ENCODE measurements around the gene NUBP2.

The NUBP2 gene

DNA sequence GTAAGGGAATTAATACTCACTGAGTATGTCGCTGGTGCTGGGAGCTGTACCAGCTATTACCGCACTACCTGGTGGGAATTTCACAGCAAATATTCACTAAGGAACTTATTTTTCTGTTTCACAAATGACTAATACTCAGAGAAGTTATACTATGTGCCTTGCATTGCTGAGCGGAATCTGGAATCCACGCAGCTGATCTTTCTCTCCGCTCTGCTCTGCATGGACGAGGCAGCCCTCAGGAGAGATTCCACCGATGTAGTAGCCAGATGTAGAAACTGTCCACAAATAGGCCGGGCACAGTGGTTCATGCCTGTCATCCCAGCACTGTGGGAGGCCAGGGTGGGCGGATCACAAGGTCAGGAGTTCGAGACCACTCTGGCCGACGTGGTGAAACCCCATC, 28.6 kb upstream of the NUBP2 start:
- peaks cover 31% of the 10 kb centered on the region for H3K36me3 ChIP-seq
- no peak overlapping the region for H3K27ac ChIP-seq
- no peaks in the 10 kb centered on the region for H3K9me3 ChIP-seq (ENCODE audit: severe bottlenecking)
- no peak for DNase-seq
- TF ChIP-seq, protein P1, sequence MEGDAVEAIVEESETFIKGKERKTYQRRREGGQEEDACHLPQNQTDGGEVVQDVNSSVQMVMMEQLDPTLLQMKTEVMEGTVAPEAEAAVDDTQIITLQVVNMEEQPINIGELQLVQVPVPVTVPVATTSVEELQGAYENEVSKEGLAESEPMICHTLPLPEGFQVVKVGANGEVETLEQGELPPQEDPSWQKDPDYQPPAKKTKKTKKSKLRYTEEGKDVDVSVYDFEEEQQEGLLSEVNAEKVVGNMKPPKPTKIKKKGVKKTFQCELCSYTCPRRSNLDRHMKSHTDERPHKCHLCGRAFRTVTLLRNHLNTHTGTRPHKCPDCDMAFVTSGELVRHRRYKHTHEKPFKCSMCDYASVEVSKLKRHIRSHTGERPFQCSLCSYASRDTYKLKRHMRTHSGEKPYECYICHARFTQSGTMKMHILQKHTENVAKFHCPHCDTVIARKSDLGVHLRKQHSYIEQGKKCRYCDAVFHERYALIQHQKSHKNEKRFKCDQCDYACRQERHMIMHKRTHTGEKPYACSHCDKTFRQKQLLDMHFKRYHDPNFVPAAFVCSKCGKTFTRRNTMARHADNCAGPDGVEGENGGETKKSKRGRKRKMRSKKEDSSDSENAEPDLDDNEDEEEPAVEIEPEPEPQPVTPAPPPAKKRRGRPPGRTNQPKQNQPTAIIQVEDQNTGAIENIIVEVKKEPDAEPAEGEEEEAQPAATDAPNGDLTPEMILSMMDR (IDR thresholded peaks at IDR 0.05; ENCODE audit: low read depth, low read length), result no peak
- no peak overlapping the region for H3K4me3 ChIP-seq (ENCODE audit: low read depth, low read length)
- no peaks in the 10 kb centered on the region for H3K27me3 ChIP-seq (ENCODE audit: insufficient read depth, low read depth, severe bottlenecking)

DNA sequence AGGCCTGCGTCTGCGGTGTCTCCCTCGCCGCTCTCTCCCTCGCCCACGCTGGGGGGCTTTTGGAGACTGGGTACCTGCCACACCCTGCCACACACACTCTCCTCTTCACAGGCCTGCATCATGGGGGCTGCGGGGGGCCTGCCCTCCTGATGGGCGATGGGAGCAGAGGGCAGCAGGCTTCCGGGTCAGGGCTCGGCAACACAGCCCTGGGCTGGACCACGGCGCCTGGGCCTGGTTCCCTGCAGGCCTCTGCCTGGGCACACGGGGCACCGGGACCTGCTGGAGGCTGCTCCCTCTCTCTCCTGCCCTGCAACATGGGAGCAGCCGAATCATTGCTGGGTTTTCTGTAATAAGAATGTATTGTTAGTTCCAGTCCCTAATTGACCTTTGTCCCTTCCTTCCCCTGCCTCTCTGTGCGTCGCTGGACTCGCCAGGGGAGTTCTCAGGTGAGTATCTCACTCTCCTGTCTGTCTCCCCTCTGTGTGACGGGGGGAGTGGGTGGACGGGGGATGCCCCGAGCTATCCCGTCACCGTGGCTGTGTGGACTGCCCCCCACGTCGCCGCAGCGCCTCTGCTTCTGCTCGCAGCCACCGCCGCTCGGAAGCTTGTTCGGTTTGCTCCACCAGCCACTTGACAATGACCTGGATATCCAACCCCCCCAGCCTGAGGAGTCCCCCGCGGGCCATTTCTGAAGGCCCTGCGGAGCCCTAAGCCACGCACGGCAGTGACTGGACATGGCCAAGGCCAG, 24.9 kb upstream of the NUBP2 start:
- Histone ChIP-seq H3K27ac (no peak overlapping the region), H3K4me3 (ENCODE audit: low read depth, low read length) (no peak overlapping the region), H3K36me3 (peaks cover 29% of the 10 kb centered on the region), H3K9me3 (ENCODE audit: severe bottlenecking) (no peaks in the 10 kb centered on the region), H3K27me3 (ENCODE audit: insufficient read depth, low read depth, severe bottlenecking) (no peaks in the 10 kb centered on the region)
- DNase-seq, result no peak
- TF ChIP-seq, protein P1 (IDR thresholded peaks at IDR 0.05; ENCODE audit: low read depth, low read length), result no peak

DNA sequence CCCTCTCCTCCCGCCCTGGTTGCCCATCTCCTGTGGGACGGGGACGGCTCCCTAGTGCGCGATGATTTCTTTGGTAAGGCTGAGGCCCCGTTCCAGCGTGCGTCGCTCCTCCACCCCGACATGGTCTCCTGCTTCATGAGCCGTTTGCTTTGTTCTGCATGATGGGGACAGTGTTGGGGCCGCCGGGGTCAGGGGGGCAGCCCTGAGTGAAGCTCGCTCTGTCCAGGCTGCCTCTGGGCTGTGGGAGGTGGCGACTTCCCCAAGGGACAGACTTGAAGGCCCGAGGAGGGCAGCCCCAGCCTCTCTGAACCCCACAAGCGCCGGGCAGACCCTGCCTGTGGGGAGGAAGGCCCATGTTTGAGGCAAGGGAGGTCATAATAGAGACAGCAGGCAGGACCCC, 23.8 kb upstream of the NUBP2 start:
- Histone ChIP-seq H3K36me3 (peaks cover 32% of the 10 kb centered on the region), H3K4me3 (ENCODE audit: low read depth, low read length) (no peak overlapping the region), H3K27me3 (ENCODE audit: insufficient read depth, low read depth, severe bottlenecking) (no peaks in the 10 kb centered on the region), H3K27ac (no peak overlapping the region), H3K9me3 (ENCODE audit: severe bottlenecking) (no peaks in the 10 kb centered on the region)
- no peak for DNase-seq
- TF ChIP-seq, protein P1 (IDR thresholded peaks at IDR 0.05; ENCODE audit: low read depth, low read length), result no peak

DNA sequence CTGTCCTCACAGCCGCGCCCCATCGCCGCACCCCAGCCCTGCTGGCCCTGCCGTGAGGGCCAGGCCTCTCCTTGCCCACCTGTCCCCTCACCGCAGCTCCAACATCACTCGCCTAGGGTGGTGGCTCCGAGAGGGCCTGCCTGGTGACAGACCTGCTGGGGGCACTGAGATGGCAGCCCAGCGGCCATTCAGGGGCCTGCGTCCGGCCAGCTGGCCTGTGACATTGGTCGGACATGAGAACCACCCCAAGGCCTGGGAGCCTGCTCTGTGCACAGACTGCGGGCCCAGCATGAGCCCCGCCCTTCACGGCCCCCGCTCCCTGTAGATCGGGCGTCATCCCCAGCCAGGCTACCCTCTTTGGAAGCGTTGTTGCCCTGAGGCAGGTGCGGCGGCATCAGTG, 23.2 kb upstream of the NUBP2 start:
- H3K27me3 ChIP-seq (ENCODE audit: insufficient read depth, low read depth, severe bottlenecking), result no peaks in the 10 kb centered on the region
- DNase-seq, result no peak
- no peak overlapping the region for H3K4me3 ChIP-seq (ENCODE audit: low read depth, low read length)
- peaks cover 37% of the 10 kb centered on the region for H3K36me3 ChIP-seq
- TF ChIP-seq, protein P1 (IDR thresholded peaks at IDR 0.05; ENCODE audit: low read depth, low read length), result no peak
- H3K27ac ChIP-seq, result no peak overlapping the region
- no peaks in the 10 kb centered on the region for H3K9me3 ChIP-seq (ENCODE audit: severe bottlenecking)

DNA sequence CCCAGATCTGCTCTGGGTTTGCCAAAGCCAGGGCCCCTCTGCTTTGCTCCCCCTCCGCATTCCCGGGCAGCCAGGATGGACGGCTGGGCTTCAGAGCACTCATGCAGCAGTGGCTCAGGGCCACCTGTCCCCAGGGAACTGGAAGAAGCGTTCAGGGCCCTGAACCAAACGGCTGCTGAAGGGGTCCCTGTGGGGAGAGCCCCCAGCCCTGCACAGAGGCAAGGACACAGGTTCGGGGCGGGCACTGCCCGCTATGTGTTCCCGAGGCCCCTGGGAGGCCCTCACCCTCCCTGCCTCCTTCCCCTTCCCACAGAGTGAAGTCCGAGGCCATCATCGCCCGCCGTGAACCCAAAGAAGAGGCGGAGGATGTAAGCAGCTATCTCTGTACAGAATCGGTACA, 21.8 kb upstream of the NUBP2 start:
- Histone ChIP-seq H3K36me3 (peaks cover 46% of the 10 kb centered on the region), H3K27me3 (ENCODE audit: insufficient read depth, low read depth, severe bottlenecking) (no peaks in the 10 kb centered on the region), H3K27ac (no peak overlapping the region), H3K9me3 (ENCODE audit: severe bottlenecking) (no peaks in the 10 kb centered on the region), H3K4me3 (ENCODE audit: low read depth, low read length) (no peak overlapping the region)
- DNase-seq, result no peak
- TF ChIP-seq, protein P1 (IDR thresholded peaks at IDR 0.05; ENCODE audit: low read depth, low read length), result no peak

DNA sequence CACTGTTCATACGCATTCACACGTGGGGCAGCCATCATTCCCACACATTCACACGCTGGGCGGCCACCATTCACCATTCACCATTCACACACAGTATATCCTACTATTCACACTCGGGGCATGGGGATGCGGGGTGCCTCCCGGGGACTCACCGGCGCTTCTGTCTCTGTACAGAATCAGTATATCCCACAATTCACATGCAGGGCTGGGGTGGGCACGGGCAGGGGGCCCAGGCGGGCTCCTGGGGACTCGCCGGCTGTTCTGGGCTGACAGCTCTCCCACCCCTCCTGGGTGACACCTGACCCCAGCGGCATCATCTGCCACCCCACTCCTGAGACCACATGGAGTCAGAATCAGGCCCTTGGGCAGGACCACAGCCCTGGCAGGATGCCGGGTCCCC, 21.0 kb upstream of the NUBP2 start:
- DNase-seq, result no peak
- Histone ChIP-seq H3K4me3 (ENCODE audit: low read depth, low read length) (no peak overlapping the region), H3K36me3 (peaks cover 53% of the 10 kb centered on the region), H3K9me3 (ENCODE audit: severe bottlenecking) (no peaks in the 10 kb centered on the region), H3K27me3 (ENCODE audit: insufficient read depth, low read depth, severe bottlenecking) (no peaks in the 10 kb centered on the region), H3K27ac (peak overlapping the region; percentile 87)
- TF ChIP-seq, protein P1 (IDR thresholded peaks at IDR 0.05; ENCODE audit: low read depth, low read length), result no peak
